ENCODE data around the gene HRH2.
"Not testable (repeated sequence)": the region's sequence is repeated elsewhere in the genome, so short reads cannot be mapped to it uniquely, and the experiment has no call there.

Gene HRH2, protein sequence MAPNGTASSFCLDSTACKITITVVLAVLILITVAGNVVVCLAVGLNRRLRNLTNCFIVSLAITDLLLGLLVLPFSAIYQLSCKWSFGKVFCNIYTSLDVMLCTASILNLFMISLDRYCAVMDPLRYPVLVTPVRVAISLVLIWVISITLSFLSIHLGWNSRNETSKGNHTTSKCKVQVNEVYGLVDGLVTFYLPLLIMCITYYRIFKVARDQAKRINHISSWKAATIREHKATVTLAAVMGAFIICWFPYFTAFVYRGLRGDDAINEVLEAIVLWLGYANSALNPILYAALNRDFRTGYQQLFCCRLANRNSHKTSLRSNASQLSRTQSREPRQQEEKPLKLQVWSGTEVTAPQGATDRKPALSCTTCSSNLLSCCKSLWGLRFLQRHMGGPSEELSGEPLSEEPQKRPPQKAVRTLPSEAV

DNA sequence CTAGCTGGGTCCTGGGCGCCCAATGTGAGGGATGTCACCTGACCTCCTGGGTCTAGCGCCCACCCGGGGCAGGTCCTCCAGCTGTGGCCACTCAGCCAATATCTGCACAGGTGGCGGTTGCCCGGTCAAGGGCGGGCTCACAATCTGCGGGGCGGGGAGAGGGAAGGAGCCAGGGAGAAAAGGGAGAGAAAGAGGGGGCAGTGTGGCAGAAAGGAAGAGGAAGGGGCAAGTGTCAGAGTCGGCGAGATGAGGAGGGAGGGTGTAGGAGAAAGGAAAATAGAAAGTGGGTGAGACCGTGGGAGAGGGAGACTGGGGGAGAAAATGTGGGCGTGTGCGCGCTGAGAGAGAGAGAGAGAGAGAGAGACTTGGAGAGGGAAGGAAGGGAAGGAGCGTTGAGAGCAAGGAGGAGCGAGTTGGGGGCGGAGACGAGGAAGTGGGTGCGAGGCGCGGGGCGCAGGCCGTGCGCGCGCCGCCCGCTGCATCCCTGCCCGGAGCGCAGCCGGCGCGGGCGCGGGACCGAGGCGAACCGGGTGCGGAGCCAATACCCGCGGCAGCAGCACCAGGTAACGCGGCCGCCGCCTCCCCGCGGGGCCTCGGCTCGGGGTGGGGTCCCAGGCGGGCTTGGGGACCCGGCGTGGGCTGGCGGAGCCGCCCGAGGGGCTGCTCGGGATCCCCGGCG is at the start of gene HRH2:
TSS of gene HRH2 (plus strand) at position 479 of the 679 bp plus-strand sequence. CDS start 25,163 bp downstream, outside the sequence.
- ATAC-seq (ENCODE audit: low read depth): no peak
- Mint-ChIP-seq H3K36me3 (peaks cover 2% of the 10 kb centered on the region), H3K9me3 (peaks cover 2% of the 10 kb centered on the region), H3K27ac (no peak within 1 kb of the TSS), H3K4me1 (peaks cover 12% of the 10 kb centered on the region), H3K4me3 (peak within 1 kb of the TSS; percentile 84), H3K27me3 (peaks cover 42% of the 10 kb centered on the region)
- no peak for DNase-seq (ENCODE audit: low spot score in 2 of 2)

DNA sequence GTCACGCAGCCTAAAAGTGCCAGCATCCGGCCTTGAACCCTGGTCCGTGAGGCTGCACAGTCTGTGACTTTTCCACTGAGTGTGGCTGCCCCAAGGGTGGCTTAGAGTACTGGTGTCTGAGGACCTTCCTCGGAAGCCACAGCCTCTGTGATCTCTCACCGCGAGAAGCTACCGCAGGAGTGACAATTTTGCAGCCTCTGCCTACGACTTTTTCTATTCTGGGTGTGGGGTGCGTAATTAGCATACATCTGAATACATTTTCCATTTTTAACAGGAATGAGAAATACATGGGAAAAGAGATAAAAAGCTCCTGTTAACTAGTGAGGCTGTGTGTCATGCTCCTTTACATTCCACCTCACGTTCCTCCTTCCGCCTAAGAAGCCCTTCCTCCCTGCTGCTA is 48.3 kb upstream of the HRH2 start:
- no peak for ATAC-seq (ENCODE audit: low read depth)
- Mint-ChIP-seq H3K36me3 (no peaks in the 10 kb centered on the region), H3K4me1 (no peaks in the 10 kb centered on the region), H3K27ac (no peak overlapping the region), H3K27me3 (peaks cover 6% of the 10 kb centered on the region), H3K4me3 (no peak overlapping the region), H3K9me3 (peaks cover 7% of the 10 kb centered on the region)
- no peak for DNase-seq (ENCODE audit: low spot score in 2 of 2)

- Mint-ChIP-seq H3K27me3 (peaks cover 4% of the 10 kb centered on the region), H3K4me1 (no peaks in the 10 kb centered on the region), H3K36me3 (no peaks in the 10 kb centered on the region), H3K27ac (no peak overlapping the region), H3K9me3 (peaks cover 2% of the 10 kb centered on the region), H3K4me3 (no peak overlapping the region)
- ATAC-seq (ENCODE audit: low read depth) (no peak), DNase-seq (ENCODE audit: low spot score in 2 of 2) (no peak)
These were observed 47.5 kb upstream of the HRH2 start for GRCh38 chr5:175610381-175610780.

- H3K27ac Mint-ChIP-seq: no peak overlapping the region
- no peak overlapping the region for H3K4me3 Mint-ChIP-seq
- peaks cover 2% of the 10 kb centered on the region for H3K9me3 Mint-ChIP-seq
- no peaks in the 10 kb centered on the region for H3K4me1 Mint-ChIP-seq
- H3K27me3 Mint-ChIP-seq: peaks cover 4% of the 10 kb centered on the region
- ATAC-seq (ENCODE audit: low read depth): no peak
- H3K36me3 Mint-ChIP-seq: no peaks in the 10 kb centered on the region
- no peak for DNase-seq (ENCODE audit: low spot score in 2 of 2)
These were observed 47.0 kb upstream of the HRH2 start for GRCh38 chr5:175610898-175611297.

- ATAC-seq (ENCODE audit: low read depth) (no peak), DNase-seq (ENCODE audit: low spot score in 2 of 2) (no peak)
- H3K27ac Mint-ChIP-seq: no peak overlapping the region
- H3K36me3 Mint-ChIP-seq: no peaks in the 10 kb centered on the region
- H3K9me3 Mint-ChIP-seq: peaks cover 2% of the 10 kb centered on the region
- peaks cover 4% of the 10 kb centered on the region for H3K27me3 Mint-ChIP-seq
- H3K4me3 Mint-ChIP-seq: no peak overlapping the region
- no peaks in the 10 kb centered on the region for H3K4me1 Mint-ChIP-seq
These were observed 43.6 kb upstream of the HRH2 start for GRCh38 chr5:175614223-175614815.

DNA sequence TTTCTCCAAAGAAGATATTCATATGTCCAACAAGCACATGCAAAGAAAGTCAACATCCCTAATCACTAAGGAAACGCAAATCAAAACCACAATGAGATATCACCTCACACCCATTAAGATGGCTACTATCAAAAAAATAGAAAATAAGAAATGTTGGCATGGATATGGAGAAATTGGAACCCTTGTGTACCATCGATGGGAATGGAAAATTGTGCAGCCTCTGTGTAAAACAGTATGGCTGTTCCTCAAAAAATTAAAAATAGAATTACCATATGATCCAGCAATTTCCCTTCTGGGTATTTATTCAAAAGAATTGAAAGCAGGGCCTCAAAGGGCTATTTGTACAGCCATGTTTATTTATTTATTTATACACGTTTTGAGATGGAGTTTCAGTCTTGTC is 43.0 kb upstream of the HRH2 start:
- no peaks in the 10 kb centered on the region for H3K4me1 Mint-ChIP-seq
- H3K9me3 Mint-ChIP-seq: peaks cover 2% of the 10 kb centered on the region
- no peak overlapping the region for H3K27ac Mint-ChIP-seq
- ATAC-seq (ENCODE audit: low read depth): no peak
- H3K27me3 Mint-ChIP-seq: peaks cover 4% of the 10 kb centered on the region
- DNase-seq (ENCODE audit: low spot score in 2 of 2): no peak
- H3K4me3 Mint-ChIP-seq: no peak overlapping the region
- no peaks in the 10 kb centered on the region for H3K36me3 Mint-ChIP-seq

DNA sequence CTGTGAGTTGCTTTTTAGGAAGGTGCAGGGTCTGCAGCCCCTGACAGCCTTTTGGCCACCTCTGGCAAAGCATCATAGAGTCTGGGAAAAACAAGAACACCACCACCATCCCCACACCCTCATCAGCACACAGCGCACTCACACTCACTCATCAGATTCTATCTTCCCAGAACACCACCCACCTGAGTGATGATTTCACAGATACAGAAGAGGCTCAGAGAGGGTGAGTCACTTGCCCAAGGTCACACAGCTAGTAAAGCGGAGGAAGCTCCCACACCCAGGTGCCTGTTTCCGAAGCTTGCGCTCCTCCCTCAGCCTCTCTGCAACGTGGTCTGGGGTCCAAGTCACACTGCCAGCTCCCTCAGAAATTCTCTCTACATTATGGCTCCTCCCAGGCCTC is 41.8 kb upstream of the HRH2 start:
- Mint-ChIP-seq H3K36me3 (no peaks in the 10 kb centered on the region), H3K4me3 (no peak overlapping the region), H3K4me1 (no peaks in the 10 kb centered on the region), H3K9me3 (peaks cover 2% of the 10 kb centered on the region), H3K27ac (no peak overlapping the region), H3K27me3 (peaks cover 2% of the 10 kb centered on the region)
- DNase-seq (ENCODE audit: low spot score in 2 of 2) (no peak), ATAC-seq (ENCODE audit: low read depth) (no peak)

DNA sequence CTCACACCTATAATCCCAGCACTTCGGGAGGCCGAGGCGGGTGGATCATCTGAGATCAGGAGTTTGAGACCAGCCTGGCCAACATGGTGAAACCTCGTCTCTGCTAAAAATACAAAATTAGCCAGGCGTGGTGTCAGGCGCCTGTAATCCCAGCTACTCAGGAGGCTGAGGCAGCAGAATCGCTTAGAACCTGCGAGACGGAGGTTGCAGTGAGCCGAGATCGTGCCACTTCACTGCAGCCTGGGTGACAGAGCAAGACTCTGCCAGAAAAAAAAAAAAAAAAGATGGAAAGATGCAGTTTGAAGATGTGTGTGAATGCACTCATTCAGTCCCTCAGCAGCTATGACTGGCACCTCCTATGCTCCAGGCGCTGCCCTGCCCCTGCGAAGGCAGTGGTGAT is 41.3 kb upstream of the HRH2 start:
- not testable (repeated sequence) for H3K27me3 Mint-ChIP-seq

DNA sequence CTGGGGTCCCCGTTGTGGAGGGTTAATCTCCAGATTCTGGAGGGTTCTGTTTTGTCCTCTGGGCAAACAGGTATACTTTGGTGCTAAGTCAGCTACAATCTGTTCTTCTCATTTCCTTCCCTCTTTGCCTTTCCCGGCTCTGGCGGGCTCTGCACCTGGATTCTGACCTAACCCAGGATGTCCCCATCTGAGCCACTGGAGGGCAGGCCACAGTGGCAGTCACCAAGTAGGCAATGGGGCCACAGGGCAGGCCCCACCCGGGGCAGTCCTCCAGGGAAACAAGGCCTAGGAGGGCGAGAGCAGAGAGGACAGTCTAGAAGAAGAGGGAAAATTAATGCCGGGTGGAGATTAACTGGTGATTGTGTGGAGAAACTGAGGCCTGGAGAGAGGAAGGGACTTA is 40.4 kb upstream of the HRH2 start:
- H3K4me1 Mint-ChIP-seq: no peaks in the 10 kb centered on the region
- ATAC-seq (ENCODE audit: low read depth) (no peak), DNase-seq (ENCODE audit: low spot score in 2 of 2) (no peak)
- no peak overlapping the region for H3K27ac Mint-ChIP-seq
- H3K9me3 Mint-ChIP-seq: peaks cover 1% of the 10 kb centered on the region
- H3K27me3 Mint-ChIP-seq: peaks cover 2% of the 10 kb centered on the region
- H3K4me3 Mint-ChIP-seq: no peak overlapping the region
- H3K36me3 Mint-ChIP-seq: no peaks in the 10 kb centered on the region

More for the DNA sequence above, 41.3 kb upstream of the HRH2 start:
- not testable (repeated sequence) for H3K36me3 Mint-ChIP-seq; H3K4me3 Mint-ChIP-seq; H3K27ac Mint-ChIP-seq; H3K4me1 Mint-ChIP-seq; ATAC-seq (ENCODE audit: low read depth); H3K9me3 Mint-ChIP-seq; DNase-seq (ENCODE audit: low spot score in 2 of 2)

GRCh38 chr5:175620527-175620926 is 37.3 kb upstream of the HRH2 start:
- Mint-ChIP-seq H3K4me1 (no peaks in the 10 kb centered on the region), H3K36me3 (peaks cover 2% of the 10 kb centered on the region), H3K27ac (no peak overlapping the region), H3K4me3 (no peak overlapping the region), H3K27me3 (peaks cover 6% of the 10 kb centered on the region), H3K9me3 (peaks cover 4% of the 10 kb centered on the region)
- no peak for ATAC-seq (ENCODE audit: low read depth)
- DNase-seq (ENCODE audit: low spot score in 2 of 2): no peak

GRCh38 chr5:175621971-175622370 is 35.9 kb upstream of the HRH2 start:
- ATAC-seq (ENCODE audit: low read depth): no peak
- peaks cover 10% of the 10 kb centered on the region for H3K9me3 Mint-ChIP-seq
- H3K36me3 Mint-ChIP-seq: peaks cover 2% of the 10 kb centered on the region
- no peak overlapping the region for H3K27ac Mint-ChIP-seq
- no peaks in the 10 kb centered on the region for H3K4me1 Mint-ChIP-seq
- no peak overlapping the region for H3K4me3 Mint-ChIP-seq
- DNase-seq (ENCODE audit: low spot score in 2 of 2): no peak
- peaks cover 6% of the 10 kb centered on the region for H3K27me3 Mint-ChIP-seq

DNA sequence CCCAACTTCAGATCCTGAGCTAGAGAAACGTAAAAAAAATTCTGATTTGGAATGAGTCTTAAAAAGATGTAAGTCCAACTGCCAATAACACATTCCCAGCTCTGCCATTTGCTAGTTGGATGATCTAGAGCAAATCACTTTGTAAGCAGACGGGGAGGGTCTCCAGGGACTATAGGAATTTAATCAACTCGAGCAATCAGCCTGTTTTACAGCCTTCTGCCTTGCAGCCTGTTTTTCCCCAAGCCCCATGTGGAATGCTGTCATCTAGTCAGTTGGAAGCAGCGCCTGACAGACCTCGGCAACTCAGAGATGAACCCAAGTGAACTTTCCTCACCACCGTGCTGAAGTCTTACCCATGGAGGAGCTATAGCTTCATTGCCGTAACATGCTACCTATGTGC is 34.8 kb upstream of the HRH2 start:
- Mint-ChIP-seq H3K9me3 (peaks cover 10% of the 10 kb centered on the region), H3K27me3 (peaks cover 6% of the 10 kb centered on the region), H3K27ac (no peak overlapping the region), H3K4me3 (no peak overlapping the region), H3K36me3 (peaks cover 2% of the 10 kb centered on the region), H3K4me1 (no peaks in the 10 kb centered on the region)
- ATAC-seq (ENCODE audit: low read depth) (no peak), DNase-seq (ENCODE audit: low spot score in 2 of 2) (no peak)

- no peak for ATAC-seq (ENCODE audit: low read depth)
- H3K36me3 Mint-ChIP-seq: peaks cover 2% of the 10 kb centered on the region
These were observed 33.6 kb upstream of the HRH2 start for GRCh38 chr5:175624316-175624715.

GRCh38 chr5:175627005-175627404 is 30.9 kb upstream of the HRH2 start:
- peaks cover 2% of the 10 kb centered on the region for H3K36me3 Mint-ChIP-seq
- H3K27ac Mint-ChIP-seq: no peak overlapping the region
- H3K4me1 Mint-ChIP-seq: no peaks in the 10 kb centered on the region
- no peak for ATAC-seq (ENCODE audit: low read depth)
- peaks cover 15% of the 10 kb centered on the region for H3K9me3 Mint-ChIP-seq
- H3K27me3 Mint-ChIP-seq: peaks cover 7% of the 10 kb centered on the region
- no peak for DNase-seq (ENCODE audit: low spot score in 2 of 2)
- no peak overlapping the region for H3K4me3 Mint-ChIP-seq

More at GRCh38 chr5:175624316-175624715, 33.6 kb upstream of the HRH2 start:
- H3K9me3 Mint-ChIP-seq: peaks cover 12% of the 10 kb centered on the region
- DNase-seq (ENCODE audit: low spot score in 2 of 2): no peak
- no peak overlapping the region for H3K4me3 Mint-ChIP-seq
- H3K27me3 Mint-ChIP-seq: peaks cover 6% of the 10 kb centered on the region
- H3K4me1 Mint-ChIP-seq: no peaks in the 10 kb centered on the region
- no peak overlapping the region for H3K27ac Mint-ChIP-seq

Measured in memory B cell (primary cell).